ENCODE data around the gene FAM53B.

DNA sequence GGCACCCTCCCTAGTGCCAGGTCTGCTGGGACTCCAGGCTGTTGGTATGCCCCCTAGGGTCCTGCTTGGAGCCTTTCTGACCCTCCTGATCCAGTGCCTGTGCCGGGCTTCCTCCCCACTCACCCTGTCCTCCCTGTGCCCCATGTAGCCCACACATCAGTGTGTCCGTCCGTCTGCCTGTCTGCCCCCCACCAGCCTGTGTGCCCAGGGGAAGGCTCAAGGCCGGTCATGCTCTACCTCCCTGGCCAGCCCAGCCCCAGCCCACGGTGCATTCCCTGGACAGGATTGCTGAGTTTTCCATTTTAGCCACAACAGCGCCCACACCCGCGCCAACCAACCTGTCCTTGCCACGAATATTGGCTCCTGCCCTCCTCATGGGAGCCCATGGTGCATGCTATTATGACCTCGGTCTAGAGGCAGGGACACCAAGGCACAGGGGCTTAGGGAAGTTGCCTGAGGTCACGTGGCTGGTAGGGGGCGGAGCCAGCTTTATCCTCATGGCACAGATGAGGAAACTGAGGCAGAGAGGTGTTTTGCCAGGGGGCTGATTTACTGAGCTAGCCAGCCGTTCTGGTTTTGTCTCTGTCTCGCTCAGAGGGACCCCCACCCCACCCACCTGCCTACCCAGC is 136.0 kb downstream of the FAM53B start:
- TF ChIP-seq, protein P1, sequence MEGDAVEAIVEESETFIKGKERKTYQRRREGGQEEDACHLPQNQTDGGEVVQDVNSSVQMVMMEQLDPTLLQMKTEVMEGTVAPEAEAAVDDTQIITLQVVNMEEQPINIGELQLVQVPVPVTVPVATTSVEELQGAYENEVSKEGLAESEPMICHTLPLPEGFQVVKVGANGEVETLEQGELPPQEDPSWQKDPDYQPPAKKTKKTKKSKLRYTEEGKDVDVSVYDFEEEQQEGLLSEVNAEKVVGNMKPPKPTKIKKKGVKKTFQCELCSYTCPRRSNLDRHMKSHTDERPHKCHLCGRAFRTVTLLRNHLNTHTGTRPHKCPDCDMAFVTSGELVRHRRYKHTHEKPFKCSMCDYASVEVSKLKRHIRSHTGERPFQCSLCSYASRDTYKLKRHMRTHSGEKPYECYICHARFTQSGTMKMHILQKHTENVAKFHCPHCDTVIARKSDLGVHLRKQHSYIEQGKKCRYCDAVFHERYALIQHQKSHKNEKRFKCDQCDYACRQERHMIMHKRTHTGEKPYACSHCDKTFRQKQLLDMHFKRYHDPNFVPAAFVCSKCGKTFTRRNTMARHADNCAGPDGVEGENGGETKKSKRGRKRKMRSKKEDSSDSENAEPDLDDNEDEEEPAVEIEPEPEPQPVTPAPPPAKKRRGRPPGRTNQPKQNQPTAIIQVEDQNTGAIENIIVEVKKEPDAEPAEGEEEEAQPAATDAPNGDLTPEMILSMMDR (IDR thresholded peaks at IDR 0.05), result no peak
- TF ChIP-seq POLR2A (IDR thresholded peaks at IDR 0.05), result no peak

All from tibial nerve (tissue), 3 donors.